ENCODE measurements around the gene ABCB10.
"Not testable (repeated sequence)": the region's sequence is repeated elsewhere in the genome, so short reads cannot be mapped to it uniquely, and the experiment has no call there.

ABCB10 gene

DNA sequence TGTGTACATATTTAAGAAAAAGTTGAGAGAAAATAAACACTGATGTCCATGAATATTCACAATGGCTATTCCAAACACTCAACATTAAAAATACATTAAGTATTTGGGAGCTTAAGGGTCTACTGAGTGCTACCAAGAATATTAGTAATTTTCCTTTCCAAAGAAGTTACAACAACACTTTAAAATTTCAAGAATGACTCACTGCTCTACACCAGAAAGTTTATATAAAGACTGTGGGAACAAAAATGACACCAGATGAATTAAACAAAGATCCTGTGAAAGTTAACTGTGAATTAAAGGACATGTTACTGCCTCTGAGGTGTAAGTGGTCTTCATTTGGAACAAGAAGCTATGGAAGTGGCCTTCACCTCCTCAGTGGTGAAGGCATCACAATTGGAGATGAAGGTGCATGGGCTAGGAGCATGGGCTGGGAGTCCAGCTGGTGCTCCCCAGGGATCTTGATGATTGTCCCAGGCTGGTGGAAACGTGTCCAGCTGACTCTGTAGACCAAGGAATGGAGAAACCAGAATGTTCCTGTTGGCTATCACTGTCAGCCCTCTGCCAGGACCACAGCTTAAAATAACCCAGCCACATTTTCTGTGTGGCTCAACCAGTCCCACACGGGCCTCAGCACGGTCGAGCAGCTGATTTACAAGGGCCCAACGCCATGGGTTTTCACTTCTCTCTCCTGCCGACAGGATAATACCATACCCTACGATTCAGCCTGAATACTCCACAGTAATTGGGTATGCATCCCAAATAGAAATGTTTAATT, 38.6 kb upstream of the ABCB10 start:
- TF ChIP-seq CTCF (IDR thresholded peaks at IDR 0.05; ENCODE audit: low read depth, low read length, poor library complexity, severe bottlenecking) = no peak
- TF ChIP-seq EZH2phosphoT487 (IDR thresholded peaks at IDR 0.05; ENCODE audit: borderline replicate concordance, low read length) = no peak
- Histone ChIP-seq H3K27ac (ENCODE audit: low read depth, low read length) (no peak overlapping the region), H3K79me2 (ENCODE audit: control insufficient read depth, low read length) (peaks cover 44% of the 10 kb centered on the region), H3K36me3 (ENCODE audit: control insufficient read depth, low read length) (peaks cover 59% of the 10 kb centered on the region), H3K4me2 (ENCODE audit: low read length) (no peak overlapping the region), H3F3A (ENCODE audit: control insufficient read depth, insufficient read depth) (no peaks in the 10 kb centered on the region), H4K20me1 (ENCODE audit: control insufficient read depth, insufficient read depth, low read depth, low read length) (no peaks in the 10 kb centered on the region), H3K4me3 (ENCODE audit: low read length) (no peak overlapping the region), H3K4me1 (ENCODE audit: control insufficient read depth, low read length) (no peaks in the 10 kb centered on the region), H3K27me3 (ENCODE audit: control insufficient read depth, low read length) (no peaks in the 10 kb centered on the region), H3K9me3 (ENCODE audit: control insufficient read depth, insufficient read depth, low read length) (no peaks in the 10 kb centered on the region), H3K9me2 (replicated peaks; ENCODE audit: control insufficient read depth, low read length) (no peaks in the 10 kb centered on the region)

DNA sequence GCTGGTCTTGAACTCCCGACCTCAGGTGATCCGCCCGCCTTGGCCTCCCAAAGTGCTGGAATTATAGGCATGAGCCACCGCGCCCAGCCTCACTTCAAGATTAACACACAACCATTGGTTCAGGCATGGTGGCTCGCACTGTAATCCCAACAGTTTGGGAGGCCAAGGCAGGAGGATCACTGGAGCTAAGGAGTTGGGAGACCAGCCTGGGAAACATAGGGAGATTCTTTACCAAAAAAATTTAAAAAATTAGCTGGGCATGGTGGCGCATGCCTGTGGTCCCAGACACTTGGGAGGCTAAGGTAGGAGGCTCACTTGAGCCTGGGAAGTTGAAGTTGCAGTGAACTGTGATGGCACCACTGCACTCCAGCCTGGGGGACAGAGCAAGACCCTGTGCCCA, 37.4 kb upstream of the ABCB10 start:
- H3K4me1 ChIP-seq (ENCODE audit: control insufficient read depth, low read length); H4K20me1 ChIP-seq (ENCODE audit: control insufficient read depth, insufficient read depth, low read depth, low read length); H3K27me3 ChIP-seq (ENCODE audit: control insufficient read depth, low read length); H3K9me2 ChIP-seq (replicated peaks; ENCODE audit: control insufficient read depth, low read length); H3K27ac ChIP-seq (ENCODE audit: low read depth, low read length); H3K9me3 ChIP-seq (ENCODE audit: control insufficient read depth, insufficient read depth, low read length); H3K4me2 ChIP-seq (ENCODE audit: low read length); H3F3A ChIP-seq (ENCODE audit: control insufficient read depth, insufficient read depth); H3K4me3 ChIP-seq (ENCODE audit: low read length): not testable (repeated sequence)
- peaks cover 47% of the 10 kb centered on the region for H3K36me3 ChIP-seq (ENCODE audit: control insufficient read depth, low read length)
- peaks cover 35% of the 10 kb centered on the region for H3K79me2 ChIP-seq (ENCODE audit: control insufficient read depth, low read length)

- Histone ChIP-seq H3K9me2 (replicated peaks; ENCODE audit: control insufficient read depth, low read length) (no peaks in the 10 kb centered on the region), H4K20me1 (ENCODE audit: control insufficient read depth, insufficient read depth, low read depth, low read length) (no peaks in the 10 kb centered on the region), H3F3A (ENCODE audit: control insufficient read depth, insufficient read depth) (no peaks in the 10 kb centered on the region), H3K9me3 (ENCODE audit: control insufficient read depth, insufficient read depth, low read length) (no peaks in the 10 kb centered on the region), H3K4me3 (ENCODE audit: low read length) (no peak overlapping the region), H3K36me3 (ENCODE audit: control insufficient read depth, low read length) (peaks cover 35% of the 10 kb centered on the region), H3K4me2 (ENCODE audit: low read length) (no peak overlapping the region), H3K4me1 (ENCODE audit: control insufficient read depth, low read length) (no peaks in the 10 kb centered on the region), H3K27me3 (ENCODE audit: control insufficient read depth, low read length) (no peaks in the 10 kb centered on the region), H3K27ac (ENCODE audit: low read depth, low read length) (no peak overlapping the region), H3K79me2 (ENCODE audit: control insufficient read depth, low read length) (peaks cover 24% of the 10 kb centered on the region)
- no peak for TF ChIP-seq CTCF (IDR thresholded peaks at IDR 0.05; ENCODE audit: low read depth, low read length, poor library complexity, severe bottlenecking)
- no peak for TF ChIP-seq EZH2phosphoT487 (IDR thresholded peaks at IDR 0.05; ENCODE audit: borderline replicate concordance, low read length)
These were observed 35.9 kb upstream of the ABCB10 start for GRCh38 chr1:229594227-229595008.

DNA sequence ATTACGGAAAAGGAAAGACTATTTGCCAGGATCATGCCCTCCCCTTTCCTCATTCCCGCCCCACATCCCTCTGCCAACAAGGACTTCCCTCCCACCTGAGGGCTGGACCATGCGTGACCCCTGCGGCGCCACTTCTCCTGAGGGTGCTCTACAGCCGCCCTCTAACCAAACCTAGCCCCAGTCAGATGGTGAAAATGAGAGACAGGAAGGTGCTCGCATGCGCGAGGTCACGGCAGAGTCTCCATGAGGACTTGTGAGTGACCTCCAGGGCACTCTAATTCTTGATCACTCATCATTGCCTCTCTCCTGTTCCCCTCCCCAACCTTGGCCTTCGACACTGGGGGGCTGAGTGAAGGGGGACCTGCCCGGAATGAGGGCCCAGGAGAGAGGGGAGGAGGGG, 35.3 kb upstream of the ABCB10 start:
- TF ChIP-seq EZH2phosphoT487 (IDR thresholded peaks at IDR 0.05; ENCODE audit: borderline replicate concordance, low read length) (no peak), CTCF (IDR thresholded peaks at IDR 0.05; ENCODE audit: low read depth, low read length, poor library complexity, severe bottlenecking) (no peak)
- no peaks in the 10 kb centered on the region for H3K9me2 ChIP-seq (replicated peaks; ENCODE audit: control insufficient read depth, low read length)
- no peak overlapping the region for H3K4me3 ChIP-seq (ENCODE audit: low read length)
- H3K79me2 ChIP-seq (ENCODE audit: control insufficient read depth, low read length) = peaks cover 18% of the 10 kb centered on the region
- H4K20me1 ChIP-seq (ENCODE audit: control insufficient read depth, insufficient read depth, low read depth, low read length) = no peaks in the 10 kb centered on the region
- no peaks in the 10 kb centered on the region for H3K9me3 ChIP-seq (ENCODE audit: control insufficient read depth, insufficient read depth, low read length)
- H3K36me3 ChIP-seq (ENCODE audit: control insufficient read depth, low read length) = peaks cover 30% of the 10 kb centered on the region
- no peaks in the 10 kb centered on the region for H3K27me3 ChIP-seq (ENCODE audit: control insufficient read depth, low read length)
- H3K27ac ChIP-seq (ENCODE audit: low read depth, low read length) = no peak overlapping the region
- no peak overlapping the region for H3K4me2 ChIP-seq (ENCODE audit: low read length)
- H3K4me1 ChIP-seq (ENCODE audit: control insufficient read depth, low read length) = no peaks in the 10 kb centered on the region
- no peaks in the 10 kb centered on the region for H3F3A ChIP-seq (ENCODE audit: control insufficient read depth, insufficient read depth)
